A673 (cell line): ENCODE data around the gene TRAPPC2L.
"Not testable (repeated sequence)": the region's sequence is repeated elsewhere in the genome, so short reads cannot be mapped to it uniquely, and the experiment has no call there.

Experiments used
- CTCF ChIP-seq: fragments of 300-800, 200-600 bp; sonication (generic); conservative IDR thresholded peaks from 2 replicates; pipeline ENCODE4 v1.5.1; 2017; ENCODE audit warnings: low read depth, mild to moderate bottlenecking, antibody characterized with exemption, low read length, moderate library complexity, mixed read lengths
- EZH2 ChIP-seq: fragments of 200-600 bp; sonication (generic); IDR thresholded peaks from 2 replicates; pipeline ENCODE4 v1.6.1; 2017; ENCODE audit warnings: borderline replicate concordance, low read depth, mild to moderate bottlenecking, mixed read lengths, antibody characterized with exemption, low read length; ENCODE audit not compliant: poor library complexity, severe bottlenecking

GRCh38 chr16:88894266-88894665, 37.3 kb downstream of the TRAPPC2L start:
- TF ChIP-seq CTCF, EZH2: not testable (repeated sequence)
